Rectal smooth muscle tissue (tissue), 1 donor: ENCODE results near the gene TMED6.

Experiments used
- H3K27ac ChIP-seq: one replicate; pipeline ENCODE4 v1.7.0; 2013; ENCODE audit warnings: low read depth, low read length, inconsistent platforms
- H3K27me3 ChIP-seq: one replicate; pipeline ENCODE4 v1.7.0; 2013; ENCODE audit warnings: low read length; ENCODE audit not compliant: control insufficient read depth, insufficient read depth
- H3K36me3 ChIP-seq: one replicate; pipeline ENCODE4 v1.7.0; 2013; ENCODE audit warnings: low read length; ENCODE audit not compliant: control insufficient read depth, insufficient read depth
- H3K4me1 ChIP-seq: one replicate; pipeline ENCODE4 v1.7.0; 2013; ENCODE audit warnings: low read length; ENCODE audit not compliant: control insufficient read depth, insufficient read depth
- H3K4me3 ChIP-seq: one replicate; pipeline ENCODE4 v1.7.0; 2013; ENCODE audit warnings: low read length
- H3K9ac ChIP-seq: one replicate; pipeline ENCODE4 v1.7.0; 2013; ENCODE audit warnings: low read length

The TMED6 gene

GRCh38 chr16:69348222-69348621 lies 3.4 kb downstream of the TMED6 start:
- H3K27me3 ChIP-seq: no peaks in the 10 kb centered on the region
- H3K27ac ChIP-seq: no peak overlapping the region
- no peak overlapping the region for H3K9ac ChIP-seq
- no peaks in the 10 kb centered on the region for H3K4me1 ChIP-seq
- peaks cover 2% of the 10 kb centered on the region for H3K36me3 ChIP-seq
- H3K4me3 ChIP-seq: no peak overlapping the region

- H3K4me1 ChIP-seq: no peaks in the 10 kb centered on the region
- H3K36me3 ChIP-seq: no peaks in the 10 kb centered on the region
- H3K27me3 ChIP-seq: no peaks in the 10 kb centered on the region
- no peak overlapping the region for H3K27ac ChIP-seq
- H3K4me3 ChIP-seq: no peak overlapping the region
- H3K9ac ChIP-seq: no peak overlapping the region
Observed at GRCh38 chr16:69346683-69347082, 4.9 kb downstream of the TMED6 start.

- H3K27me3 ChIP-seq: no peaks in the 10 kb centered on the region
- no peaks in the 10 kb centered on the region for H3K4me1 ChIP-seq
- H3K27ac ChIP-seq: no peak overlapping the region
- no peak overlapping the region for H3K9ac ChIP-seq
- H3K36me3 ChIP-seq: no peaks in the 10 kb centered on the region
- no peak overlapping the region for H3K4me3 ChIP-seq
Observed at GRCh38 chr16:69345923-69346322, 5.7 kb downstream of the TMED6 start.

- no peak overlapping the region for H3K9ac ChIP-seq
- H3K27ac ChIP-seq: no peak overlapping the region
- no peak overlapping the region for H3K4me3 ChIP-seq
- H3K27me3 ChIP-seq: no peaks in the 10 kb centered on the region
- H3K4me1 ChIP-seq: peaks cover 4% of the 10 kb centered on the region
- no peaks in the 10 kb centered on the region for H3K36me3 ChIP-seq
Observed at GRCh38 chr16:69344171-69344570, 7.4 kb downstream of the TMED6 start.

GRCh38 chr16:69340095-69340644 lies 11.4 kb downstream of the TMED6 start:
- Histone ChIP-seq H3K36me3 (peaks cover 5% of the 10 kb centered on the region), H3K27me3 (no peaks in the 10 kb centered on the region), H3K9ac (peak overlapping the region; percentile 75), H3K27ac (peak overlapping the region; percentile 60), H3K4me1 (peaks cover 8% of the 10 kb centered on the region), H3K4me3 (peak overlapping the region; percentile 90)

- H3K27ac ChIP-seq: peak within 1 kb of the TSS; percentile 81
- H3K9ac ChIP-seq: peak within 1 kb of the TSS; percentile 75
- no peaks in the 10 kb centered on the region for H3K27me3 ChIP-seq
- peak within 1 kb of the TSS; percentile 90 for H3K4me3 ChIP-seq
- H3K4me1 ChIP-seq: peaks cover 8% of the 10 kb centered on the region
- H3K36me3 ChIP-seq: peaks cover 12% of the 10 kb centered on the region
Observed at GRCh38 chr16:69339289-69340094, 12.1 kb downstream of the TMED6 start, which contains the start of the genes COG8 and NIP7. TSS of gene COG8 (minus strand) at chr16:69339564. CDS start at chr16:69339552, 12 bp downstream. TSS of gene NIP7 (plus strand) at chr16:69339772. CDS start at chr16:69339830, 58 bp downstream.

- H3K9ac ChIP-seq: peak overlapping the region; percentile 63
- H3K4me1 ChIP-seq: peaks cover 8% of the 10 kb centered on the region
- peak overlapping the region; percentile 81 for H3K27ac ChIP-seq
- H3K27me3 ChIP-seq: no peaks in the 10 kb centered on the region
- peaks cover 20% of the 10 kb centered on the region for H3K36me3 ChIP-seq
- H3K4me3 ChIP-seq: peak overlapping the region; percentile 90
Observed at GRCh38 chr16:69338557-69339288, 12.9 kb downstream of the TMED6 start.

GRCh38 chr16:69334696-69335095 lies 16.9 kb downstream of the TMED6 start:
- Histone ChIP-seq H3K27me3 (no peaks in the 10 kb centered on the region), H3K36me3 (peaks cover 30% of the 10 kb centered on the region), H3K4me3 (no peak overlapping the region), H3K27ac (no peak overlapping the region), H3K4me1 (peaks cover 4% of the 10 kb centered on the region), H3K9ac (no peak overlapping the region)

- Histone ChIP-seq H3K27me3 (no peaks in the 10 kb centered on the region), H3K27ac (peak within 1 kb of the TSS; percentile 91), H3K36me3 (peaks cover 29% of the 10 kb centered on the region), H3K4me3 (peak within 1 kb of the TSS; percentile 80), H3K9ac (peak within 1 kb of the TSS; percentile 78), H3K4me1 (peaks cover 8% of the 10 kb centered on the region)
Observed at GRCh38 chr16:69330286-69331109, 21.1 kb downstream of the TMED6 start, which contains the start of gene PDF. TSS of gene PDF (minus strand) at chr16:69330588. CDS start at chr16:69330570, 18 bp downstream.

- Histone ChIP-seq H3K36me3 (peaks cover 22% of the 10 kb centered on the region), H3K9ac (peak overlapping the region; percentile 63), H3K27me3 (no peaks in the 10 kb centered on the region), H3K4me1 (peaks cover 8% of the 10 kb centered on the region), H3K27ac (peak overlapping the region; percentile 91), H3K4me3 (peak overlapping the region; percentile 80)
Observed at GRCh38 chr16:69329369-69330285, 22.0 kb downstream of the TMED6 start.

GRCh38 chr16:69328854-69329316 lies 22.7 kb downstream of the TMED6 start:
- Histone ChIP-seq H3K4me3 (peak overlapping the region; percentile 80), H3K9ac (no peak overlapping the region), H3K27me3 (no peaks in the 10 kb centered on the region), H3K4me1 (peaks cover 8% of the 10 kb centered on the region), H3K27ac (no peak overlapping the region), H3K36me3 (peaks cover 18% of the 10 kb centered on the region)
